Lower lobe of right lung (tissue), 2 donors: ENCODE data around the gene TNS2. TPM values are rescaled to one million over a fixed set of nuclear protein-coding genes. Genes with fewer than 3 reads are reported as not detected.
A peak's percentile ranks its signal among the peaks of the same experiment; 100 is the strongest.

ENCODE experiments used
- ATAC-seq, 2 donors: fragments of 200-7000 bp; cut with Tn5 transposase; one replicate each; pipeline ENCODE4 v1.9.1; 2020 to 2022; ENCODE audit warnings: mild to moderate bottlenecking in 2 of 2, moderate library complexity in 2 of 2
- DNase-seq: peaks from one replicate; pipeline ENCODE4 v3.0.0-alpha.2; 2020
- H3K27ac ChIP-seq: fragments of 200-600 bp; one replicate; pipeline ENCODE4 v1.8.0; 2022
- H3K27me3 ChIP-seq: fragments of 200-600 bp; one replicate; pipeline ENCODE4 v1.8.0; 2022; ENCODE audit warnings: low read depth
- H3K36me3 ChIP-seq: fragments of 200-600 bp; one replicate; pipeline ENCODE4 v1.8.0; 2022; ENCODE audit warnings: mild to moderate bottlenecking
- H3K4me1 ChIP-seq: fragments of 200-600 bp; one replicate; pipeline ENCODE4 v1.8.0; 2022
- H3K4me3 ChIP-seq: fragments of 200-600 bp; one replicate; pipeline ENCODE4 v1.8.0; 2022; ENCODE audit warnings: mild to moderate bottlenecking
- H3K9me3 ChIP-seq: fragments of 200-600 bp; one replicate; pipeline ENCODE4 v1.8.0; 2022
- CTCF ChIP-seq: fragments of 200-600 bp; IDR thresholded peaks from one replicate; pipeline ENCODE4 v1.8.0; 2022; ENCODE audit warnings: antibody characterized with exemption, mild to moderate bottlenecking
- intact Hi-C: fragments of 100-400 bp; cut with DNase I; formaldehyde crosslinking; loops from one replicate; pipeline ENCODE4 v1.11.0; 2022
- total RNA-seq: library from RNA; stranded (reverse); fragmentation: NEBNext Ultra II Directional; extraction: Animal tissue kit (Norgen Biotek cat#: 25700); gene quantifications from one replicate; pipeline ENCODE4 v1.2.1, GENCODE V29; 2021
- donor health status: DM: no; HTN: yes; CAD: no; lungs with severe emphysema.

TNS2 gene
- total RNA-seq, 1 donor from 2014 or later = 186 TPM

- no peak for TF ChIP-seq CTCF
- Histone ChIP-seq H3K4me1 (peaks cover 35% of the 10 kb centered on the region), H3K4me3 (peak overlapping the region; percentile 62), H3K9me3 (no peaks in the 10 kb centered on the region), H3K27ac (peak overlapping the region; percentile 78), H3K27me3 (no peaks in the 10 kb centered on the region), H3K36me3 (no peaks in the 10 kb centered on the region)
- DNase-seq (no peak), ATAC-seq (peak in 1 of 2 donors; percentile 22)
- intact Hi-C loops = no loop called here
These were observed 46.4 kb downstream of the TNS2 start for GRCh38 chr12:53096089-53096741.

DNA sequence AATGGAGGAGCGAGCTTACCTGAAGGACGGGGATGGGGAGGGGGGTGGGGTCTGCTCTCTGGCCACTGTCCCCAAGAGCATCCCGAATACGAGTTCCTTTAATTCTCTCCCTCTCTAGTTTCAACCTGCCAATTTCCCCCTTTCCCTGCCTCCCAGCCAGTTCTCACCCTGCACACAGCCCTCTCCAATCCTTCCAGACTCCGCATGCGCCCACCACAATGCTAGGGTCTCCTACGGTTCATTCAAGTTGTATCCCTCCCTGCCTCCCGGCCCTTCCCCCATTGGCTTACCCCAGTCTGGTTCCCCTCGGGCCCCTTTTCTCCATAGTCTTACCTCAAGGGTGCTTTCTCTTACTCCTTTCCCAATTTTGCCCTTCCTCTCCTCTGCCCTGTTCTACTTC, 46.9 kb downstream of the TNS2 start:
- Histone ChIP-seq H3K4me1 (peaks cover 35% of the 10 kb centered on the region), H3K27me3 (no peaks in the 10 kb centered on the region), H3K36me3 (no peaks in the 10 kb centered on the region), H3K27ac (peak overlapping the region; percentile 78), H3K4me3 (peak overlapping the region; percentile 62), H3K9me3 (no peaks in the 10 kb centered on the region)
- TF ChIP-seq CTCF = no peak
- intact Hi-C loops = no loop called here
- no peak for DNase-seq
- ATAC-seq = no peak

DNA sequence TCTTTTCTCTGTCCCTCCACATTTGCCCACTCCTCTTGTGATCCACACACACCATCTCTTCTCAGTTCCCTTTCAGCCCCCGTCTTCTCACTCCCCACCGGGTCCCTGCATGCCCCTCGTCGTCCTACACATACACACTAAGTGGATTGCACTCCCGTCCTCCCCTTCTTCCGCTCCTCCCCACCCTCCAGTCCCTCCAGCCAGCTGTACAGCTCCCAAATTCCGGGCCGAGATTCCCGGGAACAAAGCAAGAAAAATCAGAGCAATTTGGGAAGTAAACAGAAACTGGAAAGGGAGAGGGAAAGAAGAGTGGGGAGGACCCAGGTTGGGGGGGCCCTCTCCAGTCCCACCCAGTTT, 47.3 kb downstream of the TNS2 start:
- Histone ChIP-seq H3K36me3 (no peaks in the 10 kb centered on the region), H3K4me3 (peak overlapping the region; percentile 62), H3K4me1 (peaks cover 35% of the 10 kb centered on the region), H3K9me3 (no peaks in the 10 kb centered on the region), H3K27me3 (no peaks in the 10 kb centered on the region), H3K27ac (peak overlapping the region; percentile 78)
- TF ChIP-seq CTCF = no peak
- intact Hi-C loops = no loop called here
- DNase-seq (no peak), ATAC-seq (peak; percentile 15 to 31)

DNA sequence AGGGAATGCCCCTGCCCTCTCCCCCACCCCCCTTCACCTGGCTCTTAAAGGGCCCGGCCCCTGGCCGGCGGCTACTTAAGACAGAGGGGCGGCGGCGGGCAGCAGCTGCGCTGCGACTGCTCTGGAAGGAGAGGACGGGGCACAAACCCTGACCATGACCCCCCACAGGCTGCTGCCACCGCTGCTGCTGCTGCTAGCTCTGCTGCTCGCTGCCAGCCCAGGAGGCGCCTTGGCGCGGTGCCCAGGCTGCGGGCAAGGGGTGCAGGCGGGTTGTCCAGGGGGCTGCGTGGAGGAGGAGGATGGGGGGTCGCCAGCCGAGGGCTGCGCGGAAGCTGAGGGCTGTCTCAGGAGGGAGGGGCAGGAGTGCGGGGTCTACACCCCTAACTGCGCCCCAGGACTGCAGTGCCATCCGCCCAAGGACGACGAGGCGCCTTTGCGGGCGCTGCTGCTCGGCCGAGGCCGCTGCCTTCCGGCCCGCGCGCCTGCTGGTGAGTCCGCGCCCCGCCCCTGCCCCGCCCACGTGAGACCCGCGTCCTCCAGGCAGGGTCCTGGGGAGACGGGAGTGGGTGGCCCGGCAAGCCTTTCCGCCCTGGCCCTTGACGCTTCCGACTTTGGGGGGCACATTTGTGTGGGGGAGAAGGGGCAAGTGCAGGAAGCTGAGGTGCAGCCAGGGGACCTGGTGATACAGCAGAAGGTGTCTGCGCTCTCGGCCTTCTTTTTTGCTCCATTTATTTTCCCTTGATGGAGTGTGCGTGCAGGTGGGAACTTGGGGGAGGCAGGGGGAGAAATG, 47.9 kb downstream of the TNS2 start, which contains the start of gene IGFBP6:
Gene IGFBP6, plus strand, starts transcription at position 104 of the 790 bp plus-strand sequence. Its CDS starts 51 bp downstream, at position 155.
- Histone ChIP-seq H3K36me3 (no peaks in the 10 kb centered on the region), H3K4me1 (peaks cover 40% of the 10 kb centered on the region), H3K4me3 (peak within 1 kb of the TSS; percentile 62), H3K27ac (peak within 1 kb of the TSS; percentile 78), H3K9me3 (no peaks in the 10 kb centered on the region), H3K27me3 (no peaks in the 10 kb centered on the region)
- ATAC-seq (peak; percentile 70 to 71), DNase-seq (peak; percentile 66)
- intact Hi-C loops = no loop called here
- TF ChIP-seq CTCF = peak; percentile 9

DNA sequence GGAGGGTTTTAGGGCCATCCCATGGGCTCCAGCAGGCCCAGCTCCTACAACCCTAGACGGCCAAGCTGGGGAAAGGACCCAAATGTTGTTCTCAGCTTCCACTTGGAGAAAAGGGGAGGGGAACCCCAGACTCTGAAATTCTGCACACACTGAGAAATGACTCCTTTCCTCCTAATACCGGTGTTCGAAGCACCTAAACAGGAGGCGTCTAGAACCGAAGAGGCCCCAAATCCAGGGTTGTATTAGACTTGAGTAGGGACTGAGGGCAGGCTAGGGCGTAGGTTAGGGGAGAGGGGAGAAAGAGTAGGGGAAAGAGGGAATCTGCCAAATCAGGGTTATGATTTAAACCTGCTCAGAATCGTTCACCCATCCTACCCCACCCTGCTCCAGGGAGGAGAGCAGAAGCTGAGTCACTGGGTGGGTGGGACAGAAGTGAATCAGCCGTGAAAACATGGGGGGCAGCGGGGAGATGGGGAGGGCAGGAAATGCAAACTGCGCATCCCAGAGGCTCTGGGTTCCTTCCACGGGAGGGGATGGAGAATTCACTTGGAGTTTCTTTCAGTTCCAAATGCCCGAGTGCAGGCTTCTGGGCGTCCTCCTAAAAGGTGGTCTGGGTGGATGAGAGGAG, 48.6 kb downstream of the TNS2 start:
- intact Hi-C loops = no loop called here
- ATAC-seq = peak in 1 of 2 donors; percentile 8
- Histone ChIP-seq H3K36me3 (no peaks in the 10 kb centered on the region), H3K4me1 (peaks cover 45% of the 10 kb centered on the region), H3K27me3 (no peaks in the 10 kb centered on the region), H3K27ac (peak overlapping the region; percentile 78), H3K4me3 (peak overlapping the region; percentile 62), H3K9me3 (no peaks in the 10 kb centered on the region)
- no peak for TF ChIP-seq CTCF
- DNase-seq = no peak
